HepG2 (cell line): ENCODE measurements around the gene PAQR3.

Source experiments
- IKZF1 ChIP-seq: fragments of 450-650 bp; IDR thresholded peaks from 2 replicates; pipeline ENCODE4 v1.7.1; 2016
- POLR2AphosphoS2 ChIP-seq: IDR thresholded peaks from 2 replicates; pipeline ENCODE4 v1.6.1; 2011; ENCODE audit warnings: low read depth, low read length, improper control_type of control experiment
- RAD21 ChIP-seq: fragments of 450-650 bp; formaldehyde crosslinking; IDR thresholded peaks from 2 replicates; pipeline ENCODE4 v1.5.0; 2020; ENCODE audit warnings: mild to moderate bottlenecking
- SAFB2 ChIP-seq: sonication (generic); formaldehyde crosslinking; IDR thresholded peaks from 2 replicates; pipeline ENCODE4 v1.5.1; 2020; ENCODE audit warnings: missing genetic modification reagents, low read depth, mild to moderate bottlenecking, borderline replicate concordance
- SMAD1 ChIP-seq: sonication (generic); formaldehyde crosslinking; IDR thresholded peaks from 2 replicates; pipeline ENCODE4 v1.4.0; 2020; ENCODE audit warnings: missing genetic modification reagents, low read depth, mild to moderate bottlenecking, borderline replicate concordance
- TBL1XR1 ChIP-seq: fragments of 150-350 bp; IDR thresholded peaks from 2 replicates; pipeline ENCODE4 v1.6.1; 2014; ENCODE audit warnings: borderline replicate concordance, low read length; ENCODE audit not compliant: partially characterized antibody
- ZFX ChIP-seq: sonication (generic); formaldehyde crosslinking; IDR thresholded peaks from 2 replicates; pipeline ENCODE4 v1.4.0; 2020; ENCODE audit warnings: mild to moderate bottlenecking, low read depth, missing genetic modification reagents, moderate library complexity
- ZNF274 ChIP-seq: sonication (generic); formaldehyde crosslinking; IDR thresholded peaks from 2 replicates; pipeline ENCODE4 v1.5.1; 2020; ENCODE audit warnings: mild to moderate bottlenecking, missing genetic modification reagents
- TF ChIP-seq, protein P1 (sequence below): sonication (generic); formaldehyde crosslinking; conservative IDR thresholded peaks from 2 replicates; pipeline ENCODE4 v1.4.0; 2020; ENCODE audit warnings: mild to moderate bottlenecking, missing genetic modification reagents, moderate library complexity
- TF ChIP-seq, protein P2 (sequence below), 2 experiments: sonication (generic) in 1 of 2; formaldehyde crosslinking in 1 of 2; IDR thresholded peaks; 2 replicates each; pipeline versions ENCODE4 v1.5.1 to v1.6.1; 2011 to 2020; ENCODE audit warnings: borderline replicate concordance in 1 of 2, low read depth in 1 of 2, low read length in 1 of 2, mild to moderate bottlenecking in 1 of 2, missing genetic modification reagents in 1 of 2, moderate library complexity in 1 of 2
- TF ChIP-seq, protein P3 (sequence below): sonication (generic); formaldehyde crosslinking; IDR thresholded peaks from 2 replicates; pipeline ENCODE4 v1.4.0; 2020; ENCODE audit warnings: mild to moderate bottlenecking, missing genetic modification reagents
- TF ChIP-seq, protein P4 (sequence below): sonication (generic); formaldehyde crosslinking; IDR thresholded peaks from 2 replicates; pipeline ENCODE4 v1.4.0; 2020; ENCODE audit warnings: low read depth, mild to moderate bottlenecking, missing genetic modification reagents

DNA sequence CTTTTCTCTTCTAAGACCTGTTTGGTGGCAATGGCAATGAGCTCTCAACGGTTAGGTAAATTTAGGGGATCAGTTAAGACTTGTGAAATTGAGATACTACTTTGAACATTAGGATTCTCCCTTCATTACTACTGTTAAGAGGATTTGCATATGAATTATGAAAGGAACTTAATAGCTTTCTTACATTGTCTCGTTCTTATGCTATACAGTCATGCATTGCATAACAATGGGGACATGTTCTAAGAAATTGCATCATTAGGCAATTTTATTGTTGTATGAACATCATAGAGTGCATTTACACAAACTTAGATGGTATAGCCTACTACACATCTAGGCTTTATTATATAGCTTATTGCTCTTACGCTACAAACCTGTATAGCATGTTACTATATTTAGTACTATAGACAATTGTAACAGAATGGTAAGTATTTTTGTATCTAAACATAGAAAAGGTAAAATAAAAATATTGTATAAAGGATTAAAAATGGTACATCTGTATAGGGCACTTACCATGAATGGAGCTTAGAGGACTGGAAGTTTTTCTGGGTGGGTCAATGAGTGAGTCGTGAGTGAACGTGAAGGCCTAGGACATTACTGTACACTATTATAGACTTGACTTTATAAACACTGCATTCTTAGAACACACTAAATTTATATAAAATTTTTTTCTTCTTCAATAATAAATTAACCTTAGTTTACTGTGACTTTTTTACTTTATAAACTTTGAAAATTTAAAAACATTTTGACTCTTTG lies 62.5 kb downstream of the PAQR3 start:
- TF ChIP-seq, protein P1, sequence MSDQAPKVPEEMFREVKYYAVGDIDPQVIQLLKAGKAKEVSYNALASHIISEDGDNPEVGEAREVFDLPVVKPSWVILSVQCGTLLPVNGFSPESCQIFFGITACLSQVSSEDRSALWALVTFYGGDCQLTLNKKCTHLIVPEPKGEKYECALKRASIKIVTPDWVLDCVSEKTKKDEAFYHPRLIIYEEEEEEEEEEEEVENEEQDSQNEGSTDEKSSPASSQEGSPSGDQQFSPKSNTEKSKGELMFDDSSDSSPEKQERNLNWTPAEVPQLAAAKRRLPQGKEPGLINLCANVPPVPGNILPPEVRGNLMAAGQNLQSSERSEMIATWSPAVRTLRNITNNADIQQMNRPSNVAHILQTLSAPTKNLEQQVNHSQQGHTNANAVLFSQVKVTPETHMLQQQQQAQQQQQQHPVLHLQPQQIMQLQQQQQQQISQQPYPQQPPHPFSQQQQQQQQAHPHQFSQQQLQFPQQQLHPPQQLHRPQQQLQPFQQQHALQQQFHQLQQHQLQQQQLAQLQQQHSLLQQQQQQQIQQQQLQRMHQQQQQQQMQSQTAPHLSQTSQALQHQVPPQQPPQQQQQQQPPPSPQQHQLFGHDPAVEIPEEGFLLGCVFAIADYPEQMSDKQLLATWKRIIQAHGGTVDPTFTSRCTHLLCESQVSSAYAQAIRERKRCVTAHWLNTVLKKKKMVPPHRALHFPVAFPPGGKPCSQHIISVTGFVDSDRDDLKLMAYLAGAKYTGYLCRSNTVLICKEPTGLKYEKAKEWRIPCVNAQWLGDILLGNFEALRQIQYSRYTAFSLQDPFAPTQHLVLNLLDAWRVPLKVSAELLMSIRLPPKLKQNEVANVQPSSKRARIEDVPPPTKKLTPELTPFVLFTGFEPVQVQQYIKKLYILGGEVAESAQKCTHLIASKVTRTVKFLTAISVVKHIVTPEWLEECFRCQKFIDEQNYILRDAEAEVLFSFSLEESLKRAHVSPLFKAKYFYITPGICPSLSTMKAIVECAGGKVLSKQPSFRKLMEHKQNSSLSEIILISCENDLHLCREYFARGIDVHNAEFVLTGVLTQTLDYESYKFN: no peak
- TF ChIP-seq SAFB2 (CRISPR knock-in tag) (no peak), SMAD1 (CRISPR knock-in tag) (no peak), IKZF1 (no peak), ZNF274 (CRISPR knock-in tag) (no peak), POLR2AphosphoS2 (no peak), ZFX (CRISPR knock-in tag) (no peak), TBL1XR1 (no peak), RAD21 (CRISPR knock-in tag) (no peak)
- TF ChIP-seq, protein P2, sequence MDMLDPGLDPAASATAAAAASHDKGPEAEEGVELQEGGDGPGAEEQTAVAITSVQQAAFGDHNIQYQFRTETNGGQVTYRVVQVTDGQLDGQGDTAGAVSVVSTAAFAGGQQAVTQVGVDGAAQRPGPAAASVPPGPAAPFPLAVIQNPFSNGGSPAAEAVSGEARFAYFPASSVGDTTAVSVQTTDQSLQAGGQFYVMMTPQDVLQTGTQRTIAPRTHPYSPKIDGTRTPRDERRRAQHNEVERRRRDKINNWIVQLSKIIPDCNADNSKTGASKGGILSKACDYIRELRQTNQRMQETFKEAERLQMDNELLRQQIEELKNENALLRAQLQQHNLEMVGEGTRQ (IDR thresholded peaks at IDR 0.05; ENCODE audit: low read depth, low read length): no peak
- TF ChIP-seq, protein P2 (CRISPR knock-in tag; IDR thresholded peaks at IDR 0.05; ENCODE audit: borderline replicate concordance): no peak
- TF ChIP-seq, protein P3, sequence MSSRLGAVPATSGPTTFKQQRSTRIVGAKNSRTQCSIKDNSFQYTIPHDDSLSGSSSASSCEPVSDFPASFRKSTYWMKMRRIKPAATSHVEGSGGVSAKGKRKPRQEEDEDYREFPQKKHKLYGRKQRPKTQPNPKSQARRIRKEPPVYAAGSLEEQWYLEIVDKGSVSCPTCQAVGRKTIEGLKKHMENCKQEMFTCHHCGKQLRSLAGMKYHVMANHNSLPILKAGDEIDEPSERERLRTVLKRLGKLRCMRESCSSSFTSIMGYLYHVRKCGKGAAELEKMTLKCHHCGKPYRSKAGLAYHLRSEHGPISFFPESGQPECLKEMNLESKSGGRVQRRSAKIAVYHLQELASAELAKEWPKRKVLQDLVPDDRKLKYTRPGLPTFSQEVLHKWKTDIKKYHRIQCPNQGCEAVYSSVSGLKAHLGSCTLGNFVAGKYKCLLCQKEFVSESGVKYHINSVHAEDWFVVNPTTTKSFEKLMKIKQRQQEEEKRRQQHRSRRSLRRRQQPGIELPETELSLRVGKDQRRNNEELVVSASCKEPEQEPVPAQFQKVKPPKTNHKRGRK (CRISPR knock-in tag): no peak
- TF ChIP-seq, protein P4, sequence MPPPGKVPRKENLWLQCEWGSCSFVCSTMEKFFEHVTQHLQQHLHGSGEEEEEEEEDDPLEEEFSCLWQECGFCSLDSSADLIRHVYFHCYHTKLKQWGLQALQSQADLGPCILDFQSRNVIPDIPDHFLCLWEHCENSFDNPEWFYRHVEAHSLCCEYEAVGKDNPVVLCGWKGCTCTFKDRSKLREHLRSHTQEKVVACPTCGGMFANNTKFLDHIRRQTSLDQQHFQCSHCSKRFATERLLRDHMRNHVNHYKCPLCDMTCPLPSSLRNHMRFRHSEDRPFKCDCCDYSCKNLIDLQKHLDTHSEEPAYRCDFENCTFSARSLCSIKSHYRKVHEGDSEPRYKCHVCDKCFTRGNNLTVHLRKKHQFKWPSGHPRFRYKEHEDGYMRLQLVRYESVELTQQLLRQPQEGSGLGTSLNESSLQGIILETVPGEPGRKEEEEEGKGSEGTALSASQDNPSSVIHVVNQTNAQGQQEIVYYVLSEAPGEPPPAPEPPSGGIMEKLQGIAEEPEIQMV (CRISPR knock-in tag): no peak
